Trophoblast cell (in vitro differentiated cells and primary cell): ENCODE results near the gene TRIM24.
A peak's percentile ranks its signal among the peaks of the same experiment; 100 is the strongest.

Source experiments
- DNase-seq, 2 donors: peaks; one replicate each; pipeline ENCODE4 v3.0.0-alpha.2; 2016
- H2AFZ ChIP-seq: 2 replicates; pipeline ENCODE4 v1.6.1; 2013; ENCODE audit warnings: low read length, moderate library complexity, mild to moderate bottlenecking; ENCODE audit not compliant: insufficient read depth, poor library complexity
- H2AK5ac ChIP-seq: 2 replicates; pipeline ENCODE4 v1.6.1; 2013; ENCODE audit warnings: mild to moderate bottlenecking, low read length
- H2BK120ac ChIP-seq: 2 replicates; pipeline ENCODE4 v1.6.1; 2013; ENCODE audit warnings: low read length, mild to moderate bottlenecking, moderate library complexity; ENCODE audit not compliant: insufficient read depth, poor library complexity
- H2BK12ac ChIP-seq: 2 replicates; pipeline ENCODE4 v1.6.1; 2013; ENCODE audit warnings: mild to moderate bottlenecking, low read length, moderate library complexity
- H2BK5ac ChIP-seq: 2 replicates; pipeline ENCODE4 v1.6.1; 2013; ENCODE audit warnings: low read length, low read depth, moderate library complexity, mild to moderate bottlenecking; ENCODE audit not compliant: poor library complexity
- H3K14ac ChIP-seq: 2 replicates; pipeline ENCODE4 v1.6.1; 2013; ENCODE audit warnings: mild to moderate bottlenecking, low read length
- H3K18ac ChIP-seq: 2 replicates; pipeline ENCODE4 v1.6.1; 2013; ENCODE audit warnings: mild to moderate bottlenecking, low read length
- H3K23ac ChIP-seq: 2 replicates; pipeline ENCODE4 v1.6.1; 2013; ENCODE audit warnings: low read length
- H3K27ac ChIP-seq: 2 replicates; pipeline ENCODE4 v1.5.1; 2013; ENCODE audit warnings: low read depth, mild to moderate bottlenecking, inconsistent platforms, low read length, moderate library complexity
- H3K27me3 ChIP-seq: 2 replicates; pipeline ENCODE4 v1.6.1; 2013; ENCODE audit warnings: inconsistent platforms, mild to moderate bottlenecking, low read length, moderate library complexity; ENCODE audit not compliant: insufficient read depth
- H3K36me3 ChIP-seq, 2 experiments: 1 replicate in 1 of 2; 2 replicates in 1 of 2; pipeline ENCODE4 v1.6.1; 2013; ENCODE audit warnings: low read length in 2 of 2, mild to moderate bottlenecking in 2 of 2, moderate library complexity in 1 of 2; ENCODE audit not compliant: insufficient read depth in 2 of 2, control insufficient read depth in 1 of 2
- H3K4ac ChIP-seq: 2 replicates; pipeline ENCODE4 v1.6.1; 2013; ENCODE audit warnings: low read depth, mild to moderate bottlenecking, low read length, moderate library complexity
- H3K4me1 ChIP-seq, 2 experiments: 1 replicate in 1 of 2; 2 replicates in 1 of 2; pipeline ENCODE4 v1.6.1; 2013; ENCODE audit warnings: low read length in 2 of 2, mild to moderate bottlenecking in 2 of 2, moderate library complexity in 1 of 2; ENCODE audit not compliant: insufficient read depth in 2 of 2, control insufficient read depth in 1 of 2
- H3K4me2 ChIP-seq: 2 replicates; pipeline ENCODE4 v1.6.1; 2013; ENCODE audit warnings: inconsistent platforms, mild to moderate bottlenecking, low read length, moderate library complexity
- H3K4me3 ChIP-seq: 2 replicates; pipeline ENCODE4 v1.5.1; 2013; ENCODE audit warnings: mild to moderate bottlenecking, low read depth, low read length, inconsistent platforms
- H3K79me1 ChIP-seq: one replicate; pipeline ENCODE4 v1.6.1; 2013; ENCODE audit warnings: low read length
- H3K79me2 ChIP-seq: 2 replicates; pipeline ENCODE4 v1.6.1; 2013; ENCODE audit warnings: low read length, mild to moderate bottlenecking; ENCODE audit not compliant: control insufficient read depth, insufficient read depth, poor library complexity
- H3K9ac ChIP-seq: 2 replicates; pipeline ENCODE4 v1.6.1; 2013; ENCODE audit warnings: mild to moderate bottlenecking, low read length
- H3K9me3 ChIP-seq: 2 replicates; pipeline ENCODE4 v1.6.1; 2013; ENCODE audit warnings: low read depth, mild to moderate bottlenecking, control low read depth, inconsistent platforms, low read length; ENCODE audit not compliant: insufficient read depth
- H4K12ac ChIP-seq: 2 replicates; pipeline ENCODE4 v1.6.1; 2013; ENCODE audit warnings: low read depth, mild to moderate bottlenecking, low read length, moderate library complexity
- H4K8ac ChIP-seq: 2 replicates; pipeline ENCODE4 v1.6.1; 2013; ENCODE audit warnings: low read depth, mild to moderate bottlenecking, low read length, moderate library complexity
- H4K91ac ChIP-seq: one replicate; pipeline ENCODE4 v1.6.1; 2013; ENCODE audit warnings: low read depth, mild to moderate bottlenecking, low read length, moderate library complexity
- WGBS: extraction: QIAGEN DNeasy Blood & Tissue Kit; methylation state at CpG from one replicate; pipeline ENCODE4 v1.1.7; 2013; ENCODE audit warnings: missing lambda C conversion rate; ENCODE audit not compliant: insufficient read length, insufficient coverage; ENCODE audit errors: extremely low coverage; 5-methylcytosine and 5-hydroxymethylcytosine counted together

TRIM24 gene

DNA sequence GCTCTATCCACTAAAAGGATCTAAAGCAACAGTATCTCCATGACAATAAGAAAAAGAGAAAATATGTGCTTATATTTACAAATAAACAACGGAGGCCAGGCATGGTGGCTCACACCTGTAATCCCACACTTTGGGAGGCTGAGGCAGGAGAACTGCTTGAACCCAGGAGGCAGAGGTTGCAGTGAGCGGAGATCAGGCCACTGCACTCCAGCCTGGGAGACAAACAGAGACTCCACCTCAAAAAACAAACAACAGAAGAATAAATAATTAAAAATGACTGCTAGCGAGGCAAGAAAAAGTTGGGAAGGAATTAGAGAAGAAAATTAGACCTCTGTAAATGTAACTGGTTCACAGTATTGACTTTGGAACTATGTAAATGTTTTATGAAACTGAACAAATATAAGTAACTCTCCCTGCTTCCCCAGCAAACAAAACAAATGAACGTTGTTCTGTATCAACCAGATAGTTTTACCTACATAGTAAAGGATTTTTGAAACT lies 17.1 kb downstream of the TRIM24 start:
- H3K23ac ChIP-seq: no peak overlapping the region
- H4K8ac ChIP-seq: no peak overlapping the region
- H3K4me2 ChIP-seq: no peak overlapping the region
- no peak overlapping the region for H2BK120ac ChIP-seq
- H2BK12ac ChIP-seq: no peak overlapping the region
- H3K4ac ChIP-seq: peak overlapping the region; percentile 97
- no peak overlapping the region for H4K91ac ChIP-seq
- no peak overlapping the region for H4K12ac ChIP-seq
- no peak overlapping the region for H3K14ac ChIP-seq
- WGBS: no CpG with 5 or more reads among the region's 4 CpGs
- no peak overlapping the region for H2AFZ ChIP-seq
- peaks cover 2 to 6% of the 10 kb centered on the region in 2 experiments for H3K36me3 ChIP-seq
- no peak overlapping the region for H3K27ac ChIP-seq
- no peaks in the 10 kb centered on the region for H3K27me3 ChIP-seq
- H3K9ac ChIP-seq: no peak overlapping the region
- no peak overlapping the region for H3K4me3 ChIP-seq
- peaks cover 21% of the 10 kb centered on the region for H3K79me2 ChIP-seq
- H3K18ac ChIP-seq: no peak overlapping the region
- no peak overlapping the region for H2AK5ac ChIP-seq
- peaks cover 0 to 9% of the 10 kb centered on the region in 2 experiments for H3K4me1 ChIP-seq
- no peaks in the 10 kb centered on the region for H3K79me1 ChIP-seq
- no peaks in the 10 kb centered on the region for H3K9me3 ChIP-seq
- no peak overlapping the region for H2BK5ac ChIP-seq
- DNase-seq: no peak

GRCh38 chr7:138477581-138477980 lies 17.5 kb downstream of the TRIM24 start:
- no peaks in the 10 kb centered on the region for H3K79me1 ChIP-seq
- H3K36me3 ChIP-seq: peaks cover 2 to 6% of the 10 kb centered on the region in 2 experiments
- H3K14ac ChIP-seq: no peak overlapping the region
- H2BK12ac ChIP-seq: no peak overlapping the region
- H3K18ac ChIP-seq: no peak overlapping the region
- H3K27ac ChIP-seq: no peak overlapping the region
- H3K23ac ChIP-seq: no peak overlapping the region
- WGBS: no CpG with 5 or more reads among the region's 1 CpG
- peaks cover 0 to 6% of the 10 kb centered on the region in 2 experiments for H3K4me1 ChIP-seq
- H2BK120ac ChIP-seq: no peak overlapping the region
- H3K79me2 ChIP-seq: peaks cover 18% of the 10 kb centered on the region
- H3K9ac ChIP-seq: no peak overlapping the region
- no peak overlapping the region for H4K12ac ChIP-seq
- H4K91ac ChIP-seq: no peak overlapping the region
- H3K4me2 ChIP-seq: no peak overlapping the region
- DNase-seq: no peak
- H3K27me3 ChIP-seq: no peaks in the 10 kb centered on the region
- H4K8ac ChIP-seq: no peak overlapping the region
- H3K4me3 ChIP-seq: no peak overlapping the region
- no peak overlapping the region for H2BK5ac ChIP-seq
- no peak overlapping the region for H2AK5ac ChIP-seq
- no peak overlapping the region for H2AFZ ChIP-seq
- no peaks in the 10 kb centered on the region for H3K9me3 ChIP-seq
- H3K4ac ChIP-seq: peak overlapping the region; percentile 86

GRCh38 chr7:138478499-138478908 lies 18.4 kb downstream of the TRIM24 start:
- no peak overlapping the region for H4K12ac ChIP-seq
- no peak overlapping the region for H2AFZ ChIP-seq
- no peaks in the 10 kb centered on the region for H3K79me1 ChIP-seq
- no peak overlapping the region for H2BK120ac ChIP-seq
- H3K9ac ChIP-seq: no peak overlapping the region
- no peaks in the 10 kb centered on the region for H3K9me3 ChIP-seq
- no peaks in the 10 kb centered on the region for H3K27me3 ChIP-seq
- no peak overlapping the region for H2BK12ac ChIP-seq
- no peak overlapping the region for H3K23ac ChIP-seq
- H4K8ac ChIP-seq: no peak overlapping the region
- no peak for DNase-seq
- no peak overlapping the region for H3K4me3 ChIP-seq
- no peak overlapping the region for H3K27ac ChIP-seq
- no peak overlapping the region for H3K18ac ChIP-seq
- H3K4ac ChIP-seq: peak overlapping the region; percentile 94
- peaks cover 19% of the 10 kb centered on the region for H3K79me2 ChIP-seq
- H3K4me2 ChIP-seq: no peak overlapping the region
- no peak overlapping the region for H3K14ac ChIP-seq
- no peak overlapping the region for H4K91ac ChIP-seq
- peaks cover 0 to 6% of the 10 kb centered on the region in 2 experiments for H3K4me1 ChIP-seq
- H2BK5ac ChIP-seq: no peak overlapping the region
- H2AK5ac ChIP-seq: no peak overlapping the region
- H3K36me3 ChIP-seq: peaks cover 2 to 5% of the 10 kb centered on the region in 2 experiments
- no CpG with 5 or more reads among the region's 1 CpG for WGBS

DNA sequence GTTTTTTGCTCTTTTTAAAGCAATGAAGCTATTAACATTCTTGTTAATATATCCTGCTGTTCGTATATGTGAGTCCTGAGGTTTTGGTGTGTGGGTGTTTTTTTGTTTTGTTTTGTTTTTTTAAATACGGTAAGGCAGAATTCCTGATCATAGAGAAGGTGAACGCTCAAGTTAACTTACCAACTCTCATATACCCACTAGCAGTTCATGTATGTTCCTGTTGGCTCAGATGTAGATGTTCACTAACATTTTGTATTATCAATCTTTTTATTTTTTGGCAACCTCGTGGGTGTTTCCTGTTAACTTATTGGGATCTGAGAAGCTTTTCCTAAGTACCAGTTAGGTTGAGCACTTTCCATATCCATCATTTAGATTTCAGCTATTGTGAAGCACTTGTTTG lies 20.5 kb downstream of the TRIM24 start:
- H3K79me1 ChIP-seq: no peaks in the 10 kb centered on the region
- no peak overlapping the region for H3K18ac ChIP-seq
- peaks cover 1 to 2% of the 10 kb centered on the region in 2 experiments for H3K36me3 ChIP-seq
- no peak overlapping the region for H3K4me3 ChIP-seq
- no peak overlapping the region for H2AFZ ChIP-seq
- no CpG with 5 or more reads among the region's 4 CpGs for WGBS
- H3K27me3 ChIP-seq: no peaks in the 10 kb centered on the region
- H3K27ac ChIP-seq: no peak overlapping the region
- no peak overlapping the region for H2BK12ac ChIP-seq
- no peak overlapping the region for H4K12ac ChIP-seq
- H2AK5ac ChIP-seq: no peak overlapping the region
- H3K79me2 ChIP-seq: peaks cover 17% of the 10 kb centered on the region
- H3K4me1 ChIP-seq: peaks cover 0 to 5% of the 10 kb centered on the region in 2 experiments
- H3K4ac ChIP-seq: peak overlapping the region; percentile 69
- H4K8ac ChIP-seq: no peak overlapping the region
- no peak overlapping the region for H2BK120ac ChIP-seq
- no peak overlapping the region for H3K4me2 ChIP-seq
- H2BK5ac ChIP-seq: no peak overlapping the region
- H3K14ac ChIP-seq: no peak overlapping the region
- DNase-seq: no peak
- no peak overlapping the region for H3K9ac ChIP-seq
- no peaks in the 10 kb centered on the region for H3K9me3 ChIP-seq
- no peak overlapping the region for H4K91ac ChIP-seq
- no peak overlapping the region for H3K23ac ChIP-seq
